HL-60 (cell line): ENCODE measurements around the gene HAPLN1.

ENCODE experiments used
- DNase-seq, 2 experiments: peaks; one replicate each; pipeline ENCODE4 v3.0.0-alpha.2; 2010 to 2020; ENCODE audit warnings: low read depth in 1 of 2, low spot score in 1 of 2
- H3K27ac ChIP-seq: fragments of 250-450 bp; sonication (Bioruptor Pico); replicated peaks from 2 replicates; pipeline ENCODE4 v1.5.1; 2020; ENCODE audit warnings: mild to moderate bottlenecking, moderate library complexity
- H3K27me3 ChIP-seq: fragments of 250-450 bp; sonication (Bioruptor Pico); 2 replicates; pipeline ENCODE4 v1.5.1; 2021; ENCODE audit warnings: mild to moderate bottlenecking, moderate library complexity; ENCODE audit not compliant: insufficient read depth, poor library complexity, severe bottlenecking
- H3K4me3 ChIP-seq: replicated peaks from 2 replicates; pipeline ENCODE4 v1.5.1; 2011; ENCODE audit warnings: mild to moderate bottlenecking, control low read depth, low read length; ENCODE audit not compliant: insufficient read depth
- GABPA ChIP-seq: IDR thresholded peaks from 2 replicates; pipeline ENCODE4 v1.6.1; 2012; ENCODE audit warnings: low read depth
- POLR2AphosphoS5 ChIP-seq: IDR thresholded peaks from 2 replicates; pipeline ENCODE4 v1.6.1; 2012; ENCODE audit warnings: low read depth
- SPI1 ChIP-seq: IDR thresholded peaks from 2 replicates; pipeline ENCODE4 v1.6.1; 2012; ENCODE audit warnings: low read depth, mild to moderate bottlenecking, borderline replicate concordance
- TF ChIP-seq, protein P1 (sequence below): IDR thresholded peaks from 2 replicates; pipeline ENCODE4 v1.6.1; 2012; ENCODE audit warnings: low read depth; ENCODE audit not compliant: insufficient replicate concordance
- TF ChIP-seq, protein P2 (sequence below): IDR thresholded peaks from one replicate; pipeline ENCODE4 v1.5.1; 2011; ENCODE audit warnings: low read length, control low read depth, inconsistent platforms; ENCODE audit not compliant: insufficient read depth

The HAPLN1 gene

DNA sequence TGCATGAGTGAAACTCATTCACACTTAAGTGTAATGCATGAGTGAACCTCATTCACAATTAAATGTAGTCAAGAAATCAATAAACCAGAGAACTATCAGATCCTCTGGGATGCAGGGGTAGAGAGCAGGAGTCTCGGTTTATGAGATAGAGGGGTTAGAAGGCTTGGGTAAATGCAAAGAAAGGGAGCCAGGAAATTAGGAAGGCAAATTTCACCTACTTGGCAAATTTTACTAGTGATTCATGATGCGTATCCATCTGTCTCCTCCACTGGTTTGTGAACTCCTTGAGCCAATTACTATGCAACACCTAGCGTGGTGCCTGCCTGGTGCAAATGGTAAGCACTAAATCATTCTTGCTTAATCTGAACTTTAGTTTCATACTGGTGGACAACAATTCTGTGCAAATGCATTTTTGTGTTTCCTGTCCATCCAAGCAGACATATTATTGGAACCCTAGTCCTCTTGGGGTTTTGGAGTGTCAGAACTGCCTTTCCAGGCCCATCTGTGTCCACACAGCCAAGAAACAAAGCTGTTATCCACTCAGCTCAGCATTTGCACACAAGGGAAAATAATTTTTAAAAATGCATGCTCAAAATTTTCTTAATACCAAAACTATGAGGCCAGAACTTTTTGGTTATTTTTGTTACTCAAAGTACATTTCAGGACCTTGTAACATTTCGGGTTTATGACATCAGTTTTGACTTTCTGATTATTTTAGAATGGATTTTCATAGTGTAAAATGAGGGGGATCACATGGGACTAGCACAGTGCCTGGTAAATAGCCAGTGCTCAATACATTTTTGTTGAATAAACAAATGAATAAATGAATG lies 5.2 kb downstream of the HAPLN1 start:
- TF ChIP-seq GABPA (no peak), POLR2AphosphoS5 (no peak), SPI1 (no peak)
- TF ChIP-seq, protein P1, sequence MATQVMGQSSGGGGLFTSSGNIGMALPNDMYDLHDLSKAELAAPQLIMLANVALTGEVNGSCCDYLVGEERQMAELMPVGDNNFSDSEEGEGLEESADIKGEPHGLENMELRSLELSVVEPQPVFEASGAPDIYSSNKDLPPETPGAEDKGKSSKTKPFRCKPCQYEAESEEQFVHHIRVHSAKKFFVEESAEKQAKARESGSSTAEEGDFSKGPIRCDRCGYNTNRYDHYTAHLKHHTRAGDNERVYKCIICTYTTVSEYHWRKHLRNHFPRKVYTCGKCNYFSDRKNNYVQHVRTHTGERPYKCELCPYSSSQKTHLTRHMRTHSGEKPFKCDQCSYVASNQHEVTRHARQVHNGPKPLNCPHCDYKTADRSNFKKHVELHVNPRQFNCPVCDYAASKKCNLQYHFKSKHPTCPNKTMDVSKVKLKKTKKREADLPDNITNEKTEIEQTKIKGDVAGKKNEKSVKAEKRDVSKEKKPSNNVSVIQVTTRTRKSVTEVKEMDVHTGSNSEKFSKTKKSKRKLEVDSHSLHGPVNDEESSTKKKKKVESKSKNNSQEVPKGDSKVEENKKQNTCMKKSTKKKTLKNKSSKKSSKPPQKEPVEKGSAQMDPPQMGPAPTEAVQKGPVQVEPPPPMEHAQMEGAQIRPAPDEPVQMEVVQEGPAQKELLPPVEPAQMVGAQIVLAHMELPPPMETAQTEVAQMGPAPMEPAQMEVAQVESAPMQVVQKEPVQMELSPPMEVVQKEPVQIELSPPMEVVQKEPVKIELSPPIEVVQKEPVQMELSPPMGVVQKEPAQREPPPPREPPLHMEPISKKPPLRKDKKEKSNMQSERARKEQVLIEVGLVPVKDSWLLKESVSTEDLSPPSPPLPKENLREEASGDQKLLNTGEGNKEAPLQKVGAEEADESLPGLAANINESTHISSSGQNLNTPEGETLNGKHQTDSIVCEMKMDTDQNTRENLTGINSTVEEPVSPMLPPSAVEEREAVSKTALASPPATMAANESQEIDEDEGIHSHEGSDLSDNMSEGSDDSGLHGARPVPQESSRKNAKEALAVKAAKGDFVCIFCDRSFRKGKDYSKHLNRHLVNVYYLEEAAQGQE, result no peak
- no peaks in the 10 kb centered on the region for H3K27me3 ChIP-seq
- no peak overlapping the region for H3K27ac ChIP-seq
- DNase-seq, result no peak
- H3K4me3 ChIP-seq, result no peak overlapping the region

DNA sequence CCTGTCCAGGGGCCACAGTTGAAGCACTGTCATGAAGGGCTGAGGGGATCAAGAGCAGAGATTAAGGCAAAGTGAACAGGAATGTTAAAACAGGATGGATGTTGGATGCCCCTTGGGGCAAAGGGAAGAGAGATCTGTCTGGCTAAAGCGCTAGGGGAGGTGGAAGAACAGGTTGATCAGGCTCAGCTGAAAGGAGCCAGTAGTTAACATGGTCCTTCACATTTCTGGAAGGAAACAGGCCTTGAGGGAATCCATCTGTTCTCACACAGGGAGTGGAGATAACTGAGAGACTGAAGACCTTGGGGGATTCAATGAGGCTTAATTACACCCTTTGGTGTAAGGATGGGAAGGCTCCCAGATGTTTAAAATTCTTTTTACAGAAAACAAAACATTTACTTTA lies 5.8 kb downstream of the HAPLN1 start:
- TF ChIP-seq, protein P1, result no peak
- no peak for TF ChIP-seq SPI1
- no peak for TF ChIP-seq POLR2AphosphoS5
- no peak for TF ChIP-seq GABPA
- no peak overlapping the region for H3K27ac ChIP-seq
- H3K27me3 ChIP-seq, result no peaks in the 10 kb centered on the region
- DNase-seq, result no peak
- H3K4me3 ChIP-seq, result no peak overlapping the region

DNA sequence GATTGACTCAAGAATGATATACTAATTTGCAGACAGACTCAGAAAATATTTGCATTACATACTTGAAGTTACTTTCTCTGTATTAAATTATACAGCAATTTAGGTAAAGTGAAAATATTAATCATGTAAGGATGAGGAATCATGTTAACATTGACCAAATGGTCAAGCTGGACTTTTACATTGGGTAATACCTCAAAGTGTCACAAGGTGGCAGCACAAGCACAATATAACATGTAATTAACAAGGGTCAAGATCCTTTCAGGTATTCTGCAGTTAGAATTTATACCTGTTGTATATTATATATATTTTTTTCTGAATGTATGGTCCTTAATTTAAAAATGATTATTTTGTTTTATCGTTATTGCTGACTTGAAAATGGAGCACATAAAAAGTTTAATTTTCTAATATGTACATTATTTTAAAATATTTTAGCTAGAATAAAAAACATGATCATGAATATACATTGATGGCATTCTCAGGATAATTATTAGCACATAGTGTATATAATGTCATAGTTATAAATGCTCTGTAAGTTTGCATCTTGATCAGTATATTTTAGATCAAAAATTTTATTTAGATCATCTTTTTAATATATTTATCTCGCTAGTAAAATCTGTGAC lies 8.6 kb downstream of the HAPLN1 start:
- TF ChIP-seq, protein P2, sequence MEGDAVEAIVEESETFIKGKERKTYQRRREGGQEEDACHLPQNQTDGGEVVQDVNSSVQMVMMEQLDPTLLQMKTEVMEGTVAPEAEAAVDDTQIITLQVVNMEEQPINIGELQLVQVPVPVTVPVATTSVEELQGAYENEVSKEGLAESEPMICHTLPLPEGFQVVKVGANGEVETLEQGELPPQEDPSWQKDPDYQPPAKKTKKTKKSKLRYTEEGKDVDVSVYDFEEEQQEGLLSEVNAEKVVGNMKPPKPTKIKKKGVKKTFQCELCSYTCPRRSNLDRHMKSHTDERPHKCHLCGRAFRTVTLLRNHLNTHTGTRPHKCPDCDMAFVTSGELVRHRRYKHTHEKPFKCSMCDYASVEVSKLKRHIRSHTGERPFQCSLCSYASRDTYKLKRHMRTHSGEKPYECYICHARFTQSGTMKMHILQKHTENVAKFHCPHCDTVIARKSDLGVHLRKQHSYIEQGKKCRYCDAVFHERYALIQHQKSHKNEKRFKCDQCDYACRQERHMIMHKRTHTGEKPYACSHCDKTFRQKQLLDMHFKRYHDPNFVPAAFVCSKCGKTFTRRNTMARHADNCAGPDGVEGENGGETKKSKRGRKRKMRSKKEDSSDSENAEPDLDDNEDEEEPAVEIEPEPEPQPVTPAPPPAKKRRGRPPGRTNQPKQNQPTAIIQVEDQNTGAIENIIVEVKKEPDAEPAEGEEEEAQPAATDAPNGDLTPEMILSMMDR, result no peak
- TF ChIP-seq GABPA (no peak), SPI1 (no peak), POLR2AphosphoS5 (no peak)
- TF ChIP-seq, protein P1, result no peak
- Histone ChIP-seq H3K27me3 (no peaks in the 10 kb centered on the region), H3K4me3 (no peak overlapping the region), H3K27ac (no peak overlapping the region)
- DNase-seq, result no peak

DNA sequence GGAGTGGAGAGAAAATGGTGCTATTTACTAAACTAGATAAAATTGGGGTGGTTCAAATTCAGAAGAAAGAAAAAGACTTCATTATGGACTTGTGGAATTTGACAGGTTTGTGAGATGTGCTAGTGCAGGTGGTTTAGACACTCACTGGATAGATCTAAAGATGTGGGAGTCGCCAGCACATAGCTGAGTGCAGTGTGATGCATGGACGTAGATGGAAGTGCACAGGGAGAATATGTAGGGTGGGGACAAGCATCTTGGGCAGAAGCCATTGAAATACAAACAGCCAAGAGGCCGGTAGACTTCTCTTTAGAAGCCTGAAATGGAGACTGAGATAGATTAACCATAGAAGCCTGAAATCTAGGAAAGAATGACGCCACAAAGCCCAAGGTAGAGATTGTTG lies 10.7 kb downstream of the HAPLN1 start:
- no peak overlapping the region for H3K27ac ChIP-seq
- H3K4me3 ChIP-seq, result no peak overlapping the region
- TF ChIP-seq, protein P1, result no peak
- TF ChIP-seq POLR2AphosphoS5, result no peak
- TF ChIP-seq, protein P2, result no peak
- no peak for TF ChIP-seq GABPA
- no peak for TF ChIP-seq SPI1
- no peak for DNase-seq
- H3K27me3 ChIP-seq, result no peaks in the 10 kb centered on the region
